ENCODE data around the gene SFTPB. TPM values are rescaled to one million over a fixed set of nuclear protein-coding genes. Genes with fewer than 3 reads are reported as not detected.

SFTPB gene
- total RNA-seq, 1 donor from 2014 or later = not detected

DNA sequence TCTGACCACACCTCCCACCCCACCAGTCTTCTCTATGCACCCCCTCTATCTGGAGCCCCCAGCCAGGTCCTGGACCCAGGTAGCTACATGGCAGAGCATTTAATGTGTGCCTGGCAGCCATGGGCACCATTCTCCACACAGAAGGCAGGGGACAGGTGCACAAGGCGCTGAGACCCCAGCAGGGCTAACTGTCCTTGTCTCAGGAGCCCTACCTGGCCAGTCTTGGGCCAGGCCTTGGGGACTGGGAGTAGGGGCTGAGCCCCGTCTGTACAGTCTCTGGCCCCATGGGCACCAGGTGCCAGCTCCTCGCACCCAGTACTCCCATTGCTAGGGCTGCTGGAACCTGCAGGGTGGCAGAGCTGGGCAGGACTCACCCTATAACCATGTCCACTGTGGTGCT lies 29.1 kb upstream of the SFTPB start:
- no peaks in the 10 kb centered on the region for H3K4me1 ChIP-seq
- no peak overlapping the region for H3K27ac ChIP-seq
- no peaks in the 10 kb centered on the region for H3F3A ChIP-seq (ENCODE audit: low read depth)
- H3K4me3 ChIP-seq = no peak overlapping the region
- no peak overlapping the region for H3K27ac Mint-ChIP-seq
- H3K79me2 ChIP-seq (ENCODE audit: low read depth) = no peaks in the 10 kb centered on the region
- TF ChIP-seq EZH2phosphoT487 (IDR thresholded peaks at IDR 0.05) (no peak), CTCF (IDR thresholded peaks at IDR 0.05) (no peak), EZH2 (IDR thresholded peaks at IDR 0.05) (no peak)
- H3K9me3 ChIP-seq (ENCODE audit: low read depth) = no peaks in the 10 kb centered on the region
- no peaks in the 10 kb centered on the region for H3K9me3 Mint-ChIP-seq
- H3K27me3 ChIP-seq = no peaks in the 10 kb centered on the region
- peaks cover 3% of the 10 kb centered on the region for H3K4me1 Mint-ChIP-seq
- H3K36me3 ChIP-seq = no peaks in the 10 kb centered on the region
- peaks cover 5% of the 10 kb centered on the region for H3K27me3 Mint-ChIP-seq (ENCODE audit: insufficient read depth, low read depth)
- H3K36me3 Mint-ChIP-seq = no peaks in the 10 kb centered on the region
- H3K4me3 Mint-ChIP-seq = no peak overlapping the region
- no peaks in the 10 kb centered on the region for H4K20me1 ChIP-seq (ENCODE audit: low read depth)
- no peak for DNase-seq (ENCODE audit: low spot score)
- H2AFZ ChIP-seq (replicated peaks) = no peak overlapping the region
- H3K4me2 ChIP-seq = no peak overlapping the region
- H3K9ac ChIP-seq = no peak overlapping the region

DNA sequence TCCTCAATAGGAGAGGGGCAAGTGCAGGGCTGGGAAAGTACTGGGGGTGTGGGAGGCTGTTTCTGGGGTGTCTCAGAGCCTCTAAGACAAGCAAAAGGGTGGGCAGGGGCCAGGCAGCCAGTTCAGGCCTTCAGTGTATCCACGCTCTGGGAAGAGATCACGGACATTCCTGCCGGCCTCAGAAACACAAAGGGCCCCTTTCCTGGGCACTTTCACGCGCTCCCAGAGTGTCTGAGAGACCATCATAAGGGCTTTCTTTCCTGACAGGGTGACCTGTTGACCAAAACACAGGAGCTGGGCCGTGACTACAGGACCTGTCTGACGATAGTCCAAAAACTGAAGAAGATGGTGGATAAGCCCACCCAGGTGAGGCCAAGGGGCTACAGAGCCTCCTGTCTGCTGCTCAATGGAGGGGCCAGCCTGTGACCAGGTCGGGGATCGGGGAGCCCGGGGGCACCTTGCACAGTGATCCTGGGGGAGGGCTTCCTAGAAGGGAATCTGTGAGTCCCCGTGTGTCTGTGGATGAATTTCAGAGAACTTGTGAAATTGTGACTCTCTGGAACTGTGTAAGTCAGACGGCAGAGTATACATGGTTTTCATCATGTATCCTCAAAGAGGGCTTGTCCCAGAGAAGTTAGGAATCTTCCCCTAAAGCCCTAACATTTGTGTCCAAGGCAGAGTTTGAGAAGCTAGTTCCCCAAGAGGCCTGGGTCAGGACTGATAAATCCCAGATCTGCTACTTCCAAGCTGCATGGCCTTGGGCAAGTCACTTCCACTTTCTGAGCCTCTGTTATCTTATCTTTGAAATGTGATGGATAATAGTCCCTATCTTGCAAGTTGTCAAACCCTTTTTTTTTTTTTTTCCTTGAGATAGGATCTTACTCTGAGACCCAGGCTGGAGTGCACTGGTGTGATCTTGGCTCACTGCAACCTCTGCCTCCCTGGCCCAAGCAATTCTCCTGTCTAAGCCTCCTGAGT lies 28.0 kb upstream of the SFTPB start:
- Mint-ChIP-seq H3K4me3 (no peak overlapping the region), H3K9me3 (no peaks in the 10 kb centered on the region), H3K36me3 (no peaks in the 10 kb centered on the region), H3K4me1 (no peaks in the 10 kb centered on the region), H3K27ac (peak overlapping the region; percentile 29), H3K27me3 (ENCODE audit: insufficient read depth, low read depth) (peaks cover 5% of the 10 kb centered on the region)
- no peaks in the 10 kb centered on the region for H3F3A ChIP-seq (ENCODE audit: low read depth)
- H3K27me3 ChIP-seq = no peaks in the 10 kb centered on the region
- H2AFZ ChIP-seq (replicated peaks) = no peak overlapping the region
- no peaks in the 10 kb centered on the region for H3K79me2 ChIP-seq (ENCODE audit: low read depth)
- no peak overlapping the region for H3K9ac ChIP-seq
- H3K4me3 ChIP-seq = no peak overlapping the region
- TF ChIP-seq EZH2phosphoT487 (IDR thresholded peaks at IDR 0.05) = no peak
- no peak for TF ChIP-seq EZH2 (IDR thresholded peaks at IDR 0.05)
- no peak for TF ChIP-seq CTCF (IDR thresholded peaks at IDR 0.05)
- no peak overlapping the region for H3K27ac ChIP-seq
- H4K20me1 ChIP-seq (ENCODE audit: low read depth) = no peaks in the 10 kb centered on the region
- no peak overlapping the region for H3K4me2 ChIP-seq
- H3K4me1 ChIP-seq = no peaks in the 10 kb centered on the region
- H3K36me3 ChIP-seq = no peaks in the 10 kb centered on the region
- no peaks in the 10 kb centered on the region for H3K9me3 ChIP-seq (ENCODE audit: low read depth)
- DNase-seq (ENCODE audit: low spot score) = no peak

DNA sequence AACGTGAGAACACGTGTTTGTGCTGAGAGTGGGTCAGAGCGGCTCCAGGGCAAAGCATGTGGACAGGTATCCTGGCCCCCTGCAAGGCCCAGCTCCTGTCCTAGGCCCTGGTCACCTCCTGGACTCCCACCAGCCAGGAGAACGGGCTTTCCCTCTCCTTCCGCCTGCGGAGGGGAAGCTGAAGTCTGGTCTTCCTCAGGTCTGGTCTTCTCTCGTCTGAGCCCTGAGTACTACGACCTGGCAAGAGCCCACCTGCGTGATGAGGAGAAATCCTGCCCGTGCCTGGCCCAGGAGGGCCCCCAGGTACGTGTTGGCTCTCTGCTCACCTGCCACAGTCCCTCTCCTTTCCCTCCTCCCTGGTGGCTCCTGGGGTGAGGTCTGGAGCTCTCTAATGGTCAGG lies 27.1 kb upstream of the SFTPB start:
- no peak overlapping the region for H3K27ac Mint-ChIP-seq
- H3K36me3 Mint-ChIP-seq = no peaks in the 10 kb centered on the region
- no peak overlapping the region for H3K4me3 ChIP-seq
- H3F3A ChIP-seq (ENCODE audit: low read depth) = no peaks in the 10 kb centered on the region
- H3K36me3 ChIP-seq = no peaks in the 10 kb centered on the region
- no peaks in the 10 kb centered on the region for H3K27me3 ChIP-seq
- H3K9ac ChIP-seq = no peak overlapping the region
- DNase-seq (ENCODE audit: low spot score) = no peak
- H3K9me3 ChIP-seq (ENCODE audit: low read depth) = no peaks in the 10 kb centered on the region
- H3K4me1 ChIP-seq = no peaks in the 10 kb centered on the region
- H4K20me1 ChIP-seq (ENCODE audit: low read depth) = no peaks in the 10 kb centered on the region
- no peaks in the 10 kb centered on the region for H3K79me2 ChIP-seq (ENCODE audit: low read depth)
- no peak overlapping the region for H2AFZ ChIP-seq (replicated peaks)
- H3K27ac ChIP-seq = no peak overlapping the region
- no peaks in the 10 kb centered on the region for H3K9me3 Mint-ChIP-seq
- H3K27me3 Mint-ChIP-seq (ENCODE audit: insufficient read depth, low read depth) = peaks cover 5% of the 10 kb centered on the region
- no peaks in the 10 kb centered on the region for H3K4me1 Mint-ChIP-seq
- H3K4me3 Mint-ChIP-seq = no peak overlapping the region
- H3K4me2 ChIP-seq = no peak overlapping the region
- TF ChIP-seq EZH2phosphoT487 (IDR thresholded peaks at IDR 0.05) = no peak
- no peak for TF ChIP-seq CTCF (IDR thresholded peaks at IDR 0.05)
- TF ChIP-seq EZH2 (IDR thresholded peaks at IDR 0.05) = no peak
